ENCODE results near the gene ODAD3. TPM values are rescaled to one million over a fixed set of nuclear protein-coding genes. Genes with fewer than 3 reads are reported as not detected.
"Not testable (repeated sequence)": the region's sequence is repeated elsewhere in the genome, so short reads cannot be mapped to it uniquely, and the experiment has no call there.

ODAD3 gene
- total RNA-seq, 1 donor from 2014 or later = 0.47 TPM

- peaks cover 16% of the 10 kb centered on the region for H3K4me1 Mint-ChIP-seq
- peaks cover 7% of the 10 kb centered on the region for H3K36me3 Mint-ChIP-seq
- H4K20me1 ChIP-seq (ENCODE audit: low read depth) = peaks cover 40% of the 10 kb centered on the region
- peak; percentile 85 for DNase-seq (ENCODE audit: low spot score)
- peaks cover 3% of the 10 kb centered on the region for H3K9me3 Mint-ChIP-seq
- TF ChIP-seq EZH2phosphoT487 (IDR thresholded peaks at IDR 0.05) (no peak), CTCF (IDR thresholded peaks at IDR 0.05) (no peak), EZH2 (IDR thresholded peaks at IDR 0.05) (no peak)
- peaks cover 3% of the 10 kb centered on the region for H3K4me1 ChIP-seq
- H3K4me2 ChIP-seq = peak overlapping the region; percentile 61
- H3F3A ChIP-seq (ENCODE audit: low read depth) = peaks cover 22% of the 10 kb centered on the region
- peaks cover 55% of the 10 kb centered on the region for H3K27me3 ChIP-seq
- H2AFZ ChIP-seq (replicated peaks) = no peak overlapping the region
- H3K9ac ChIP-seq = no peak overlapping the region
- peak overlapping the region; percentile 27 for H3K4me3 ChIP-seq
- H3K4me3 Mint-ChIP-seq = peak overlapping the region; percentile 83
- no peaks in the 10 kb centered on the region for H3K9me3 ChIP-seq (ENCODE audit: low read depth)
- no peak overlapping the region for H3K27ac Mint-ChIP-seq
- no peaks in the 10 kb centered on the region for H3K36me3 ChIP-seq
- no peak overlapping the region for H3K27ac ChIP-seq
- H3K27me3 Mint-ChIP-seq (ENCODE audit: insufficient read depth, low read depth) = peaks cover 29% of the 10 kb centered on the region
- H3K79me2 ChIP-seq (ENCODE audit: low read depth) = no peaks in the 10 kb centered on the region
Measured at GRCh38 chr19:11479090-11479897, 44.4 kb upstream of the ODAD3 start.

GRCh38 chr19:11478167-11479089 is 43.5 kb upstream of the ODAD3 start:
- Histone ChIP-seq H3K79me2 (ENCODE audit: low read depth) (no peaks in the 10 kb centered on the region), H3K9me3 (ENCODE audit: low read depth) (no peaks in the 10 kb centered on the region), H3K27me3 (peaks cover 55% of the 10 kb centered on the region), H3K4me1 (peaks cover 3% of the 10 kb centered on the region), H3K36me3 (no peaks in the 10 kb centered on the region), H4K20me1 (ENCODE audit: low read depth) (peaks cover 40% of the 10 kb centered on the region), H2AFZ (replicated peaks) (no peak overlapping the region), H3F3A (ENCODE audit: low read depth) (peaks cover 22% of the 10 kb centered on the region), H3K4me2 (no peak overlapping the region), H3K27ac (no peak overlapping the region), H3K9ac (no peak overlapping the region), H3K4me3 (no peak overlapping the region)
- peaks cover 3% of the 10 kb centered on the region for H3K9me3 Mint-ChIP-seq
- peaks cover 25% of the 10 kb centered on the region for H3K27me3 Mint-ChIP-seq (ENCODE audit: insufficient read depth, low read depth)
- peak overlapping the region; percentile 83 for H3K4me3 Mint-ChIP-seq
- TF ChIP-seq EZH2 (IDR thresholded peaks at IDR 0.05) = no peak
- no peak for TF ChIP-seq EZH2phosphoT487 (IDR thresholded peaks at IDR 0.05)
- no peak for TF ChIP-seq CTCF (IDR thresholded peaks at IDR 0.05)
- DNase-seq (ENCODE audit: low spot score) = no peak
- peaks cover 16% of the 10 kb centered on the region for H3K4me1 Mint-ChIP-seq
- H3K27ac Mint-ChIP-seq = no peak overlapping the region
- H3K36me3 Mint-ChIP-seq = peaks cover 3% of the 10 kb centered on the region

GRCh38 chr19:11475861-11476260 is 40.9 kb upstream of the ODAD3 start:
- Histone ChIP-seq H3K9ac (no peak overlapping the region), H3K4me1 (peaks cover 3% of the 10 kb centered on the region), H3K9me3 (ENCODE audit: low read depth) (no peaks in the 10 kb centered on the region), H3K79me2 (ENCODE audit: low read depth) (no peaks in the 10 kb centered on the region), H3K36me3 (no peaks in the 10 kb centered on the region), H4K20me1 (ENCODE audit: low read depth) (peaks cover 18% of the 10 kb centered on the region), H2AFZ (replicated peaks) (no peak overlapping the region), H3K27me3 (peaks cover 32% of the 10 kb centered on the region), H3K4me3 (no peak overlapping the region), H3K4me2 (no peak overlapping the region), H3K27ac (no peak overlapping the region), H3F3A (ENCODE audit: low read depth) (peaks cover 12% of the 10 kb centered on the region)
- H3K27ac Mint-ChIP-seq = no peak overlapping the region
- H3K4me1 Mint-ChIP-seq = peaks cover 5% of the 10 kb centered on the region
- peaks cover 11% of the 10 kb centered on the region for H3K27me3 Mint-ChIP-seq (ENCODE audit: insufficient read depth, low read depth)
- peaks cover 2% of the 10 kb centered on the region for H3K36me3 Mint-ChIP-seq
- no peak overlapping the region for H3K4me3 Mint-ChIP-seq
- TF ChIP-seq CTCF (IDR thresholded peaks at IDR 0.05) = no peak
- no peak for TF ChIP-seq EZH2 (IDR thresholded peaks at IDR 0.05)
- no peak for TF ChIP-seq EZH2phosphoT487 (IDR thresholded peaks at IDR 0.05)
- H3K9me3 Mint-ChIP-seq = no peaks in the 10 kb centered on the region
- DNase-seq (ENCODE audit: low spot score) = no peak

GRCh38 chr19:11475343-11475742 is 40.4 kb upstream of the ODAD3 start:
- H3K9ac ChIP-seq; H3K4me2 ChIP-seq; H3K4me1 Mint-ChIP-seq; H3K27ac ChIP-seq; DNase-seq (ENCODE audit: low spot score); H3K4me1 ChIP-seq; H3K4me3 Mint-ChIP-seq; H3K27ac Mint-ChIP-seq; H3K36me3 Mint-ChIP-seq; H3K79me2 ChIP-seq (ENCODE audit: low read depth); H3K4me3 ChIP-seq; H2AFZ ChIP-seq (replicated peaks); H3K9me3 ChIP-seq (ENCODE audit: low read depth); H3K9me3 Mint-ChIP-seq; H3K36me3 ChIP-seq: not testable (repeated sequence)
- Histone ChIP-seq H3F3A (ENCODE audit: low read depth) (peaks cover 12% of the 10 kb centered on the region), H3K27me3 (peaks cover 27% of the 10 kb centered on the region), H4K20me1 (ENCODE audit: low read depth) (peaks cover 13% of the 10 kb centered on the region)
- H3K27me3 Mint-ChIP-seq (ENCODE audit: insufficient read depth, low read depth) = peaks cover 11% of the 10 kb centered on the region

All from neural progenitor cell (in vitro differentiated cells).